MM.1S (cell line): ENCODE results near the gene POU2AF3.

Source experiments
- DNase-seq: peaks from one replicate; pipeline ENCODE4 v3.0.0-alpha.2; 2015
- H2AFZ ChIP-seq: fragments of 300-600 bp; sonication (generic); 2 replicates; pipeline ENCODE4 v1.6.0; 2016; ENCODE audit warnings: antibody characterized with exemption, low read length
- H3F3A ChIP-seq: fragments of 300-600 bp; sonication (generic); 2 replicates; pipeline ENCODE4 v1.6.1; 2016; ENCODE audit warnings: mild to moderate bottlenecking, antibody characterized with exemption, low read length, moderate library complexity, mixed read lengths; ENCODE audit not compliant: insufficient read depth
- H3K27ac ChIP-seq: fragments of 300-600 bp; sonication (generic); 2 replicates; pipeline ENCODE4 v1.5.1; 2016; ENCODE audit warnings: mild to moderate bottlenecking, low read length
- H3K27me3 ChIP-seq: fragments of 300-600 bp; sonication (generic); replicated peaks from 2 replicates; pipeline ENCODE4 v1.6.0; 2016; ENCODE audit warnings: low read length; ENCODE audit not compliant: insufficient read depth
- H3K36me3 ChIP-seq: fragments of 300-600 bp; sonication (generic); replicated peaks from 2 replicates; pipeline ENCODE4 v1.6.1; 2016; ENCODE audit warnings: mild to moderate bottlenecking, low read length, mixed read lengths; ENCODE audit not compliant: insufficient read depth
- H3K4me1 ChIP-seq: fragments of 300-600 bp; sonication (generic); 2 replicates; pipeline ENCODE4 v1.6.1; 2016; ENCODE audit warnings: low read length, mixed read lengths
- H3K4me2 ChIP-seq: fragments of 300-600 bp; sonication (generic); 2 replicates; pipeline ENCODE4 v1.6.0; 2016; ENCODE audit warnings: low read depth, low read length
- H3K4me3 ChIP-seq: fragments of 300-600 bp; sonication (generic); 2 replicates; pipeline ENCODE4 v1.5.1; 2016; ENCODE audit warnings: low read length, mixed read lengths
- H3K79me2 ChIP-seq: fragments of 300-600 bp; sonication (generic); 2 replicates; pipeline ENCODE4 v1.6.1; 2016; ENCODE audit warnings: mixed run types, low read length, mixed read lengths
- H3K9ac ChIP-seq: fragments of 300-600 bp; sonication (generic); 2 replicates; pipeline ENCODE4 v1.6.1; 2016; ENCODE audit warnings: low read length, mixed read lengths
- H3K9me2 ChIP-seq: fragments of 300-600 bp; sonication (generic); replicated peaks from 2 replicates; pipeline ENCODE4 v1.6.1; 2016; ENCODE audit warnings: mild to moderate bottlenecking, low read length, mixed read lengths; ENCODE audit not compliant: insufficient read depth
- H3K9me3 ChIP-seq: fragments of 300-600 bp; sonication (generic); replicated peaks from 2 replicates; pipeline ENCODE4 v1.6.1; 2016; ENCODE audit warnings: mild to moderate bottlenecking, low read length, mixed read lengths; ENCODE audit not compliant: insufficient read depth
- H4K20me1 ChIP-seq: fragments of 300-600 bp; sonication (generic); 2 replicates; pipeline ENCODE4 v1.6.1; 2016; ENCODE audit warnings: mild to moderate bottlenecking, low read length, moderate library complexity, mixed read lengths; ENCODE audit not compliant: insufficient read depth
- CTCF ChIP-seq: fragments of 300-600 bp; sonication (generic); IDR thresholded peaks from 2 replicates; pipeline ENCODE4 v1.5.1; 2016; ENCODE audit warnings: antibody characterized with exemption, low read length, mixed read lengths
- EZH2 ChIP-seq: fragments of 300-600 bp; sonication (generic); optimal IDR thresholded peaks from 2 replicates; pipeline ENCODE3; 2017; ENCODE audit warnings: low read depth, mild to moderate bottlenecking, antibody characterized with exemption, low read length, mixed read lengths
- EZH2phosphoT487 ChIP-seq: fragments of 300-600 bp; sonication (generic); IDR thresholded peaks from 2 replicates; pipeline ENCODE4 v1.6.1; 2018; ENCODE audit warnings: antibody characterized with exemption, low read length

Gene POU2AF3

GRCh38 chr11:111357150-111358037, 59.0 kb downstream of the POU2AF3 start:
- peaks cover 35% of the 10 kb centered on the region for H3K36me3 ChIP-seq
- H3F3A ChIP-seq: peaks cover 22% of the 10 kb centered on the region
- no peak overlapping the region for H3K9ac ChIP-seq
- H2AFZ ChIP-seq: no peak overlapping the region
- H3K9me3 ChIP-seq: no peaks in the 10 kb centered on the region
- DNase-seq: no peak
- H3K4me3 ChIP-seq: no peak overlapping the region
- peaks cover 21% of the 10 kb centered on the region for H3K4me1 ChIP-seq
- no peaks in the 10 kb centered on the region for H4K20me1 ChIP-seq
- no peaks in the 10 kb centered on the region for H3K27me3 ChIP-seq
- H3K79me2 ChIP-seq: peaks cover 69% of the 10 kb centered on the region
- H3K4me2 ChIP-seq: no peak overlapping the region
- no peaks in the 10 kb centered on the region for H3K9me2 ChIP-seq
- TF ChIP-seq EZH2 (no peak), EZH2phosphoT487 (no peak), CTCF (no peak)
- H3K27ac ChIP-seq: no peak overlapping the region
